DND-41 (cell line): ENCODE results near the gene RAD9A.

Source experiments
- ATAC-seq: fragments of 200-7000 bp; cut with Tn5 transposase; 3 replicates; pipeline ENCODE4 v1.9.1; 2021; ENCODE audit warnings: low read depth; ENCODE audit not compliant: insufficient read depth
- DNase-seq: peaks from one replicate; pipeline ENCODE4 v3.0.0-alpha.2; 2020
- H2AFZ ChIP-seq: 2 replicates; pipeline ENCODE4 v1.6.0; 2012; ENCODE audit warnings: low read depth, low read length
- H3K27ac ChIP-seq: 2 replicates; pipeline ENCODE4 v1.5.1; 2012; ENCODE audit warnings: low read length, inconsistent platforms
- H3K27me3 ChIP-seq: fragments of 200-600 bp; sonication (generic); 2 replicates; pipeline ENCODE4 v1.6.0; 2012; ENCODE audit warnings: low read length, mild to moderate bottlenecking, inconsistent platforms; ENCODE audit not compliant: insufficient read depth, poor library complexity
- H3K36me3 ChIP-seq: 2 replicates; pipeline ENCODE4 v1.5.1; 2012; ENCODE audit warnings: low read length, inconsistent platforms; ENCODE audit not compliant: insufficient read depth
- H3K4me1 ChIP-seq: 2 replicates; pipeline ENCODE4 v1.5.1; 2012; ENCODE audit warnings: mild to moderate bottlenecking, low read length; ENCODE audit not compliant: insufficient read depth
- H3K4me2 ChIP-seq: 2 replicates; pipeline ENCODE4 v1.6.0; 2012; ENCODE audit warnings: mild to moderate bottlenecking, moderate library complexity, low read length, inconsistent platforms; ENCODE audit not compliant: insufficient read depth
- H3K4me3 ChIP-seq, 2 experiments: fragments of 200-600 bp in 1 of 2; shearing (Covaris generic) in 1 of 2; 2 replicates each; pipeline ENCODE4 v1.5.1; 2012 to 2016; ENCODE audit warnings: inconsistent platforms in 2 of 2, low read length in 2 of 2, mild to moderate bottlenecking in 2 of 2, low read depth in 1 of 2, moderate library complexity in 1 of 2
- H3K79me2 ChIP-seq: 2 replicates; pipeline ENCODE4 v1.6.0; 2012; ENCODE audit warnings: low read length, inconsistent platforms; ENCODE audit not compliant: insufficient read depth
- H3K9ac ChIP-seq: 2 replicates; pipeline ENCODE4 v1.6.0; 2012; ENCODE audit warnings: low read depth, mild to moderate bottlenecking, inconsistent platforms, low read length, moderate library complexity
- H3K9me3 ChIP-seq: 2 replicates; pipeline ENCODE4 v1.5.1; 2012; ENCODE audit warnings: low read length, moderate library complexity, mild to moderate bottlenecking, inconsistent platforms; ENCODE audit not compliant: insufficient read depth, severe bottlenecking
- H4K20me1 ChIP-seq: 2 replicates; pipeline ENCODE4 v1.6.0; 2012; ENCODE audit warnings: low read length; ENCODE audit not compliant: insufficient read depth
- CTCF ChIP-seq: IDR thresholded peaks from 2 replicates; pipeline ENCODE4 v1.5.1; 2012; ENCODE audit warnings: borderline replicate concordance, low read length, moderate library complexity, mild to moderate bottlenecking; ENCODE audit not compliant: poor library complexity, severe bottlenecking; ENCODE audit errors: extremely low read depth
- EZH2 ChIP-seq: IDR thresholded peaks from 3 replicates; pipeline ENCODE4 v1.6.1; 2012; ENCODE audit warnings: borderline replicate concordance, low read depth, mild to moderate bottlenecking, moderate library complexity, low read length, inconsistent platforms; ENCODE audit not compliant: severe bottlenecking

The RAD9A gene

GRCh38 chr11:67432655-67433349 lies 41.0 kb downstream of the RAD9A start:
- no peak overlapping the region for H3K9ac ChIP-seq
- H3K36me3 ChIP-seq, result peaks cover 77% of the 10 kb centered on the region
- H3K4me1 ChIP-seq, result peaks cover 78% of the 10 kb centered on the region
- ATAC-seq (no peak), DNase-seq (no peak)
- H3K9me3 ChIP-seq, result no peaks in the 10 kb centered on the region
- peaks cover 90% of the 10 kb centered on the region for H3K79me2 ChIP-seq
- H3K27me3 ChIP-seq, result no peaks in the 10 kb centered on the region
- H3K4me3 ChIP-seq, result no peak overlapping the region
- H3K4me2 ChIP-seq, result no peak overlapping the region
- H2AFZ ChIP-seq, result no peak overlapping the region
- H3K27ac ChIP-seq, result peak overlapping the region; percentile 41
- TF ChIP-seq EZH2 (no peak), CTCF (no peak)
- H4K20me1 ChIP-seq, result peaks cover 61% of the 10 kb centered on the region

- Histone ChIP-seq H4K20me1 (peaks cover 61% of the 10 kb centered on the region), H3K27ac (peak overlapping the region; percentile 41; the same call in 1 of the 2 replicates), H3K4me3 (no peak overlapping the region), H3K36me3 (peaks cover 83% of the 10 kb centered on the region), H3K9me3 (no peaks in the 10 kb centered on the region), H3K9ac (no peak overlapping the region; the same call in 1 of the 2 replicates), H2AFZ (no peak overlapping the region), H3K4me1 (peaks cover 85% of the 10 kb centered on the region), H3K4me2 (peak overlapping the region; percentile 99), H3K27me3 (no peaks in the 10 kb centered on the region), H3K79me2 (peaks cover 95% of the 10 kb centered on the region)
- no peak for ATAC-seq
- TF ChIP-seq CTCF, result no peak
- no peak for TF ChIP-seq EZH2
- DNase-seq, result no peak
Measured at GRCh38 chr11:67433536-67434394, 42.0 kb downstream of the RAD9A start.

- peaks cover 85% of the 10 kb centered on the region for H3K4me1 ChIP-seq
Measured at GRCh38 chr11:67434395-67434881, 42.7 kb downstream of the RAD9A start.

More at GRCh38 chr11:67434395-67434881, 42.7 kb downstream of the RAD9A start:
- H3K36me3 ChIP-seq, result peaks cover 87% of the 10 kb centered on the region
- H3K79me2 ChIP-seq, result peaks cover 95% of the 10 kb centered on the region
- no peak for DNase-seq
- no peaks in the 10 kb centered on the region for H3K27me3 ChIP-seq
- no peak for ATAC-seq
- H2AFZ ChIP-seq, result no peak overlapping the region
- H4K20me1 ChIP-seq, result peaks cover 61% of the 10 kb centered on the region
- no peak for TF ChIP-seq EZH2
- TF ChIP-seq CTCF, result no peak
- H3K27ac ChIP-seq, result peak overlapping the region; percentile 41; the same call in 1 of the 2 replicates
- H3K4me2 ChIP-seq, result peak overlapping the region; percentile 99
- H3K4me3 ChIP-seq, result 0 out of 4 replicates have a peak overlapping the region, but pooled peaks of 1 of the 2 experiments have one; percentile 4
- H3K9ac ChIP-seq, result no peak overlapping the region; the same call in 1 of the 2 replicates
- no peaks in the 10 kb centered on the region for H3K9me3 ChIP-seq
